Uterus (tissue), 2 donors: ENCODE results near the gene TBXT.

ENCODE experiments used
- POLR2A ChIP-seq, 2 donors: fragments of 450-650 bp; IDR thresholded peaks; one replicate each; pipeline ENCODE4 v1.6.1; 2016; ENCODE audit warnings: antibody characterized with exemption in 2 of 2, mild to moderate bottlenecking in 1 of 2, moderate library complexity in 1 of 2
- TF ChIP-seq, protein P1 (sequence below), 4 experiments: fragments of 200-600 bp in 2 of 4; fragments of 450-650 bp in 2 of 4; sonication (generic) in 2 of 4; IDR thresholded peaks; one replicate each; pipeline ENCODE4 v1.5.1; 2016 to 2019; ENCODE audit warnings: antibody characterized with exemption in 4 of 4, mild to moderate bottlenecking in 2 of 4, moderate library complexity in 1 of 4

DNA sequence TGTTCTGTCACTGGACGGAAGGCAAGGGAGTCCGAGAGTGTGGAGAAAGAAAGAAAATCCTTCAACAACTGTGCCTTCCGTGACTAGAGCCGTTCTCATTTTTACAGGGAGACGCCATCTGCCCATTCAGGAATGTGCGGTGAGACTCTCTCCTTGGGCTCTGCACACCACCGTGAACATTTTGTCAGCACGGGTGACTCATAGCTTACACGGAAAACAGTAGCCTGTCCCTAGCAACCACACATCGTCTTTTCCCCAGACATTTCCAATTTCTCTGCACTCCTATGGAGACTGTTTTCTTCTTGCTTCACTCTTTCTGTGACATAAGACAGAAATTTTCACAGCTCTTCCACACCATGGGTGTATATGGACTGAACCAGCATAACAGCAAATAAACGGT lies 55.1 kb downstream of the TBXT start:
- TF ChIP-seq, protein P1, sequence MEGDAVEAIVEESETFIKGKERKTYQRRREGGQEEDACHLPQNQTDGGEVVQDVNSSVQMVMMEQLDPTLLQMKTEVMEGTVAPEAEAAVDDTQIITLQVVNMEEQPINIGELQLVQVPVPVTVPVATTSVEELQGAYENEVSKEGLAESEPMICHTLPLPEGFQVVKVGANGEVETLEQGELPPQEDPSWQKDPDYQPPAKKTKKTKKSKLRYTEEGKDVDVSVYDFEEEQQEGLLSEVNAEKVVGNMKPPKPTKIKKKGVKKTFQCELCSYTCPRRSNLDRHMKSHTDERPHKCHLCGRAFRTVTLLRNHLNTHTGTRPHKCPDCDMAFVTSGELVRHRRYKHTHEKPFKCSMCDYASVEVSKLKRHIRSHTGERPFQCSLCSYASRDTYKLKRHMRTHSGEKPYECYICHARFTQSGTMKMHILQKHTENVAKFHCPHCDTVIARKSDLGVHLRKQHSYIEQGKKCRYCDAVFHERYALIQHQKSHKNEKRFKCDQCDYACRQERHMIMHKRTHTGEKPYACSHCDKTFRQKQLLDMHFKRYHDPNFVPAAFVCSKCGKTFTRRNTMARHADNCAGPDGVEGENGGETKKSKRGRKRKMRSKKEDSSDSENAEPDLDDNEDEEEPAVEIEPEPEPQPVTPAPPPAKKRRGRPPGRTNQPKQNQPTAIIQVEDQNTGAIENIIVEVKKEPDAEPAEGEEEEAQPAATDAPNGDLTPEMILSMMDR (IDR thresholded peaks at IDR 0.05): no peak
- no peak for TF ChIP-seq POLR2A (IDR thresholded peaks at IDR 0.05)
